ENCODE measurements around the gene MYO16.

DNA sequence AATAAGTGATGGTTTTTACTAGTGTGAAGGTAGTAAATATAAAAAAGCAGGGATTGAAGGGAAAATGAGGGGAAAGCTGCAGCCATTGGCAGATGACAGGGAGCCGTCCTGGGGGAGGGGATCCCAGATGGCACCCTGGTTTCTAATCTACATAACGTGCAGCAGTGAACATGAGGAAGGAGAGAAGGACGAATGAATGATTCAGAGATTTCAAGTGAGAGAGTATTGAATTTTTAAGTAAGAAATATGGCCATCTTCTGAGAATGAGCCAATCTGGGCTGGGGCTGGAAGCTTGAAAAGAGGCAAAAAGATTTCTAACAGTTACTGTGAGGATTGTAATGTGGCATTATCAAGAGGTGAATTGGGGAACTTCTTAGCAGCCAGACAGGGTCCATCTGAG, 414.2 kb downstream of the MYO16 start:
- TF ChIP-seq, protein P1, sequence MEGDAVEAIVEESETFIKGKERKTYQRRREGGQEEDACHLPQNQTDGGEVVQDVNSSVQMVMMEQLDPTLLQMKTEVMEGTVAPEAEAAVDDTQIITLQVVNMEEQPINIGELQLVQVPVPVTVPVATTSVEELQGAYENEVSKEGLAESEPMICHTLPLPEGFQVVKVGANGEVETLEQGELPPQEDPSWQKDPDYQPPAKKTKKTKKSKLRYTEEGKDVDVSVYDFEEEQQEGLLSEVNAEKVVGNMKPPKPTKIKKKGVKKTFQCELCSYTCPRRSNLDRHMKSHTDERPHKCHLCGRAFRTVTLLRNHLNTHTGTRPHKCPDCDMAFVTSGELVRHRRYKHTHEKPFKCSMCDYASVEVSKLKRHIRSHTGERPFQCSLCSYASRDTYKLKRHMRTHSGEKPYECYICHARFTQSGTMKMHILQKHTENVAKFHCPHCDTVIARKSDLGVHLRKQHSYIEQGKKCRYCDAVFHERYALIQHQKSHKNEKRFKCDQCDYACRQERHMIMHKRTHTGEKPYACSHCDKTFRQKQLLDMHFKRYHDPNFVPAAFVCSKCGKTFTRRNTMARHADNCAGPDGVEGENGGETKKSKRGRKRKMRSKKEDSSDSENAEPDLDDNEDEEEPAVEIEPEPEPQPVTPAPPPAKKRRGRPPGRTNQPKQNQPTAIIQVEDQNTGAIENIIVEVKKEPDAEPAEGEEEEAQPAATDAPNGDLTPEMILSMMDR (IDR thresholded peaks at IDR 0.05): no peak
- TF ChIP-seq, protein P2, sequence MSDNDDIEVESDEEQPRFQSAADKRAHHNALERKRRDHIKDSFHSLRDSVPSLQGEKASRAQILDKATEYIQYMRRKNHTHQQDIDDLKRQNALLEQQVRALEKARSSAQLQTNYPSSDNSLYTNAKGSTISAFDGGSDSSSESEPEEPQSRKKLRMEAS (IDR thresholded peaks at IDR 0.05): no peak
